Pancreas (tissue), 10 donors: ENCODE measurements around the gene MFAP3. TPM values are rescaled to one million over a fixed set of nuclear protein-coding genes. Genes with fewer than 3 reads are reported as not detected.

ENCODE experiments used
- ATAC-seq, 4 donors: fragments of 200-7000 bp; cut with Tn5 transposase; one replicate each; pipeline versions ENCODE4 v1.8.0 to v1.9.1; 2020; ENCODE audit warnings: mild to moderate bottlenecking in 4 of 4, moderate library complexity in 4 of 4
- DNase-seq, 6 donors: peaks; one replicate each; pipeline ENCODE4 v3.0.0-alpha.2; 2020
- FAIRE-seq: peaks from 2 replicates; lab custom pipeline; 2012; peaks lifted over from hg19 to GRCh38; lab: Jason Lieb, UNC
- H3K27ac ChIP-seq, 4 donors: fragments of 200-600 bp; sonication (generic); 1 replicate in 3 of 4; 2 replicates in 1 of 4; pipeline versions ENCODE4 v1.5.0 to v1.8.0; 2020
- H3K27me3 ChIP-seq, 4 donors: fragments of 200-600 bp; one replicate each; pipeline ENCODE4 v1.8.0; 2021
- H3K36me3 ChIP-seq, 3 donors: fragments of 200-600 bp; sonication (generic) in 1 of 3; one replicate each; pipeline versions ENCODE4 v1.5.0 to v1.8.0; 2020 to 2021
- H3K4me1 ChIP-seq, 3 donors: fragments of 200-600 bp; one replicate each; pipeline ENCODE4 v1.8.0; 2021
- H3K4me3 ChIP-seq, 4 donors: fragments of 200-600 bp; sonication (generic) in 2 of 4; one replicate each; pipeline versions ENCODE4 v1.5.0 to v1.8.0; 2020 to 2021
- H3K9me3 ChIP-seq, 4 donors: fragments of 200-600 bp; one replicate each; pipeline ENCODE4 v1.8.0; 2021
- CTCF ChIP-seq, 4 donors: fragments of 200-600 bp; sonication (generic) in 3 of 4; IDR thresholded peaks; one replicate each; pipeline versions ENCODE4 v1.5.0 to v1.8.0; 2021; ENCODE audit warnings: antibody characterized with exemption in 4 of 4
- WGBS, 2 donors: extraction: QIAGEN DNeasy Blood & Tissue Kit; methylation state at CpG; one replicate each; pipeline ENCODE4 v1.1.7; 2013; 5-methylcytosine and 5-hydroxymethylcytosine counted together
- intact Hi-C, 3 donors: fragments of 100-400 bp; cut with DNase I; formaldehyde crosslinking; loops; one replicate each; pipeline versions ENCODE4 v1.11.1 to v1.14.2; 2022
- polyA plus RNA-seq, 2 donors: library from polyadenylated mRNA; stranded (reverse); fragments of 200-250 nt; gene quantifications; one replicate each; pipeline ENCODE4 v1.2.3, GENCODE V29; 2013
- total RNA-seq, 6 donors: library from RNA; stranded (reverse); fragmentation: NEBNext Ultra II Directional in 4 of 6; extraction: Animal tissue kit (Norgen Biotek cat#: 25700) in 4 of 6; gene quantifications; one replicate each; pipeline versions ENCODE4 v1.2.1 to v1.2.4, GENCODE V29; 2021 to 2023
- donor health status: healthy with polysubstance abuse.
- donor health status: DM: no; HTN: no; CAD: no; lungs with moderate emphysema.
- donor health status: DM: no; HTN: no; CAD: no.
- donor health status: control.
- donor health status: control.
- donor health status: Bipolar disorder and iron deficiency.
- donor health status: DM: yes; HTN: yes; CAD: no.
- donor health status: DM: no; HTN: no; CAD: no.
- donor health status: DM: no; HTN: no; CAD: no.
- donor health status: DM: yes; HTN: yes; CAD: no.

The MFAP3 gene
- total and polyA plus RNA-seq, 8 donors: 0.99 to 16.3 (median 8.6) TPM

DNA sequence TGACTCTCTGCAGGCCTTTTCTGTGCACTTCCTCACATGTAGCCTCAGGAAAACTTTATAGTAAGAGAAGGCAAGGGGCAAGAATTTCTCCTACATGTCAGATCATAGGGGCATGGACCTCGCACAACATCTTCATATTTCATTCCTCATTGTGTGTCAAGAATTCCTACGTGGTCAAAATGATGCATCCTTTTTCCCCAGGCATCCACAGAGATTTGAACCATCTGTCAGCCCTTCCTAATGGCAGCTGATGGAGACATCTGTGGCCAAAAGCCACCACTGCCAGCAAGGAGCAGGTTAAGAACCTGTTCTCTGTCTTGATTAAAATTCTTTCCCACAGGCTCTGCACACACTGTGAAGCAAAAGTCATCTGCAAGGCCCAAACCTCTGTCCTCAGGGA is 42.5 kb downstream of the MFAP3 start:
- no peak for TF ChIP-seq CTCF (IDR thresholded peaks at IDR 0.05)
- Histone ChIP-seq H3K36me3 (no peaks in the 10 kb centered on the region), H3K4me1 (peaks cover 5 to 14% (median 11%) of the 10 kb centered on the region in 3 donors), H3K4me3 (no peak overlapping the region), H3K27ac (no peak overlapping the region), H3K27me3 (no peaks in the 10 kb centered on the region), H3K9me3 (no peaks in the 10 kb centered on the region)
- FAIRE-seq (no peak), DNase-seq (no peak), ATAC-seq (no peak)
- WGBS, 2 donors: 77 to 81% methylated on average over 2 of the region's 2 CpGs
- intact Hi-C loops: no loop called here

GRCh38 chr5:154084062-154084639 is 45.4 kb downstream of the MFAP3 start:
- no peak overlapping the region for H3K27ac ChIP-seq
- no peak for TF ChIP-seq CTCF (IDR thresholded peaks at IDR 0.05)
- no peaks in the 10 kb centered on the region for H3K9me3 ChIP-seq
- no peak overlapping the region for H3K4me3 ChIP-seq
- no peak for FAIRE-seq
- no peaks in the 10 kb centered on the region for H3K36me3 ChIP-seq
- DNase-seq: no peak
- ATAC-seq: no peak
- no peaks in the 10 kb centered on the region for H3K4me1 ChIP-seq
- 86% methylated on average over 5 of the region's 5 CpGs for WGBS, 2 donors
- no peaks in the 10 kb centered on the region for H3K27me3 ChIP-seq
- intact Hi-C loops: no loop called here

DNA sequence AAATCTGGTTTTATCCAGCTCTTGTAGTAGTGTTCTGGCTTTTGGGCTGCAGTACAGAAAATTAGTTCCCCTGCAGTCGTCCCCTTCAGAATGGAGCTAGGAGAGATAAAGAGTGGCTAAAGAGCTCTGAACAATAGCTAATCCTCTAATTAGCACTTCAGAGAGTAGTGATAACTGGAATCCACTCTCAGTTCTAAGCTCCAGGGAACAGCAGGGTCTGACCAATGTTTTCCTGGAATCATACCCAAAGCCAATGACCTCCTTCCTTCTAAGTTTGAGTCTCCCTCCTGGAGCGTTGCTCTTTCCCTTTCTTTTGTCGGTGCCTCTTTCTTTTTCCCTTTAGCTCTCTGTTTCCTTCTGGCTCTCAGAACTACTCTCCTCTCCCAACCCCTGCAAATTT is 47.4 kb downstream of the MFAP3 start:
- no peak for FAIRE-seq
- no peak for DNase-seq
- H3K27ac ChIP-seq: no peak overlapping the region
- no peaks in the 10 kb centered on the region for H3K27me3 ChIP-seq
- TF ChIP-seq CTCF (IDR thresholded peaks at IDR 0.05): no peak
- H3K36me3 ChIP-seq: no peaks in the 10 kb centered on the region
- no peak overlapping the region for H3K4me3 ChIP-seq
- no peaks in the 10 kb centered on the region for H3K9me3 ChIP-seq
- intact Hi-C loops: no loop called here
- WGBS, 2 donors: 51 to 60% methylated on average over 3 of the region's 3 CpGs
- no peaks in the 10 kb centered on the region for H3K4me1 ChIP-seq
- ATAC-seq: no peak

DNA sequence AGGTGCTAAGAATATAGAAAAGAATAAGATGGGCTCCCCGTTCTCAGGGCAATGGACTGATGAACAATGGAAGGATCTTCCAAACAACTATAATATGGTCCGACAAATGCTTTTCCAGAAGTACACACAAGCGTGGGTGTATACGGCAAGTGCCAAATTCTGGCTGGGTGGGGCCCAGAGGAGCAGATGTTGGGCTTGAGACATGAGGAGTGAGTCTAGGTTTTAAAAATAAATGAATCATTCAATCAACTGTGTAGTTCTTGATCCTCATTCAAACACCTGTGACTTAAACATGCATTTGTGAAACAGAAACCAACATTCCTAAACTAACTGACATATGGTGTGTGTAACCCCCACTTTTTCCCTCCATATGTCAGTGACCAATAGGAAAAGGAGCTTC is 47.9 kb downstream of the MFAP3 start:
- Histone ChIP-seq H3K27ac (no peak overlapping the region), H3K4me1 (no peaks in the 10 kb centered on the region), H3K4me3 (no peak overlapping the region), H3K27me3 (no peaks in the 10 kb centered on the region), H3K36me3 (no peaks in the 10 kb centered on the region), H3K9me3 (no peaks in the 10 kb centered on the region)
- WGBS, 2 donors: 77 to 86% methylated on average over 4 of the region's 4 CpGs
- intact Hi-C loops: no loop called here
- FAIRE-seq (no peak), DNase-seq (no peak), ATAC-seq (no peak)
- no peak for TF ChIP-seq CTCF (IDR thresholded peaks at IDR 0.05)

- ATAC-seq: no peak
- Histone ChIP-seq H3K4me3 (no peak overlapping the region), H3K27ac (no peak overlapping the region), H3K36me3 (no peaks in the 10 kb centered on the region), H3K9me3 (no peaks in the 10 kb centered on the region), H3K4me1 (no peaks in the 10 kb centered on the region), H3K27me3 (no peaks in the 10 kb centered on the region)
- FAIRE-seq: no peak
- DNase-seq: no peak
- 16 to 34% methylated on average over 2 of the region's 2 CpGs for WGBS, 2 donors
- TF ChIP-seq CTCF (IDR thresholded peaks at IDR 0.05): no peak
- intact Hi-C loops: no loop called here
Measured at GRCh38 chr5:154087260-154087659, 48.5 kb downstream of the MFAP3 start.
